GM18505 (cell line): Measurements from ENCODE around the gene LIMS2.

Experiments used
- ATAC-seq: cut with Tn5 transposase; IDR thresholded peaks from one replicate; pipeline ENCODE4 v1.9.1; 2021; ENCODE audit not compliant: unreplicated experiment
- POLR2A ChIP-seq: IDR thresholded peaks from 4 replicates; pipeline ENCODE4 v1.6.1; 2011; ENCODE audit warnings: borderline replicate concordance; ENCODE audit not compliant: insufficient read depth, insufficient read length; ENCODE audit errors: extremely low read depth

Gene LIMS2

GRCh38 chr2:127695491-127696472, 20.5 kb upstream of the LIMS2 start:
- TF ChIP-seq POLR2A: no peak
- no peak for ATAC-seq

GRCh38 chr2:127694986-127695385, 19.7 kb upstream of the LIMS2 start:
- TF ChIP-seq POLR2A: no peak
- no peak for ATAC-seq

GRCh38 chr2:127690696-127691095, 15.4 kb upstream of the LIMS2 start:
- TF ChIP-seq POLR2A: no peak
- no peak for ATAC-seq

- ATAC-seq: no peak
- TF ChIP-seq POLR2A: no peak
Measured at GRCh38 chr2:127688405-127688804, 13.1 kb upstream of the LIMS2 start.

GRCh38 chr2:127685410-127686080, 10.2 kb upstream of the LIMS2 start:
- ATAC-seq: no peak

GRCh38 chr2:127683757-127684156, 8.4 kb upstream of the LIMS2 start:
- ATAC-seq: no peak
- no peak for TF ChIP-seq POLR2A

More at GRCh38 chr2:127685410-127686080, 10.2 kb upstream of the LIMS2 start:
- TF ChIP-seq POLR2A: no peak

GRCh38 chr2:127683056-127683455, 7.7 kb upstream of the LIMS2 start:
- TF ChIP-seq POLR2A: no peak
- ATAC-seq: no peak

GRCh38 chr2:127681976-127682857, 6.9 kb upstream of the LIMS2 start:
- no peak for ATAC-seq
- no peak for TF ChIP-seq POLR2A

- no peak for ATAC-seq
- TF ChIP-seq POLR2A: no peak
Measured at GRCh38 chr2:127681288-127681804, 6.0 kb upstream of the LIMS2 start.

GRCh38 chr2:127680706-127681287, 5.5 kb upstream of the LIMS2 start:
- TF ChIP-seq POLR2A: no peak
- no peak for ATAC-seq

- no peak for TF ChIP-seq POLR2A
- no peak for ATAC-seq
Measured at GRCh38 chr2:127679680-127680361, 4.5 kb upstream of the LIMS2 start.

GRCh38 chr2:127678991-127679390, 3.7 kb upstream of the LIMS2 start:
- no peak for ATAC-seq
- no peak for TF ChIP-seq POLR2A

- no peak for ATAC-seq
- TF ChIP-seq POLR2A: no peak
Measured at GRCh38 chr2:127678531-127678930, 3.2 kb upstream of the LIMS2 start.

- TF ChIP-seq POLR2A: no peak
- ATAC-seq: no peak
Measured at GRCh38 chr2:127676906-127677305, 1.6 kb upstream of the LIMS2 start.
